ENCODE measurements around the gene UTRN. TPM values are rescaled to one million over a fixed set of nuclear protein-coding genes. Genes with fewer than 3 reads are reported as not detected.

UTRN gene
- total RNA-seq, 1 donor from 2014 or later = 249 TPM

DNA sequence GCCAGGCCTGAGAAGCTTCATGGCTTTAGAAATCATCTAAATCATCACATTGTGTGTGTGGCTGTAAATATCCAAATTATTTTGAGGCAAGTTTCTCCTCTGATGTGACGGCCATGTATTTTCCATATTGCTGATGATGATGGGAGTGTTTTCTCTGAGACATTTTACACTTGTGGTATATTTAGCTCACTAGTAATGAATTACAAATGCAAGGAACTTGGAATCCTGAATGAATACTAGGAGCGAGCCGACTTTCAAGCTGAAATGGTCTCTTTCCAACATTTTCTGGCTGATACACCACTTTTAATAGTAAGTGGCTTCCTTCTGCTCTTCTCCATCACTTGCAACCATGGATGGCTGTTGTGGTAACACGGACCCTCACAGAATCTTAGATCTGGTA lies 41.3 kb downstream of the UTRN start:
- no peak overlapping the region for H3K4me3 Mint-ChIP-seq (ENCODE audit: low read depth)
- no peak for DNase-seq (ENCODE audit: low spot score, unreplicated experiment)
- peaks cover 42% of the 10 kb centered on the region for H3K4me1 Mint-ChIP-seq (ENCODE audit: low read depth)
- H3K27ac Mint-ChIP-seq = no peak overlapping the region
- H3K9me3 Mint-ChIP-seq (ENCODE audit: low read depth) = no peaks in the 10 kb centered on the region
- H3K27me3 Mint-ChIP-seq = no peaks in the 10 kb centered on the region
- H3K36me3 Mint-ChIP-seq (ENCODE audit: insufficient read depth) = peaks cover 8% of the 10 kb centered on the region
- TF ChIP-seq, protein P1, sequence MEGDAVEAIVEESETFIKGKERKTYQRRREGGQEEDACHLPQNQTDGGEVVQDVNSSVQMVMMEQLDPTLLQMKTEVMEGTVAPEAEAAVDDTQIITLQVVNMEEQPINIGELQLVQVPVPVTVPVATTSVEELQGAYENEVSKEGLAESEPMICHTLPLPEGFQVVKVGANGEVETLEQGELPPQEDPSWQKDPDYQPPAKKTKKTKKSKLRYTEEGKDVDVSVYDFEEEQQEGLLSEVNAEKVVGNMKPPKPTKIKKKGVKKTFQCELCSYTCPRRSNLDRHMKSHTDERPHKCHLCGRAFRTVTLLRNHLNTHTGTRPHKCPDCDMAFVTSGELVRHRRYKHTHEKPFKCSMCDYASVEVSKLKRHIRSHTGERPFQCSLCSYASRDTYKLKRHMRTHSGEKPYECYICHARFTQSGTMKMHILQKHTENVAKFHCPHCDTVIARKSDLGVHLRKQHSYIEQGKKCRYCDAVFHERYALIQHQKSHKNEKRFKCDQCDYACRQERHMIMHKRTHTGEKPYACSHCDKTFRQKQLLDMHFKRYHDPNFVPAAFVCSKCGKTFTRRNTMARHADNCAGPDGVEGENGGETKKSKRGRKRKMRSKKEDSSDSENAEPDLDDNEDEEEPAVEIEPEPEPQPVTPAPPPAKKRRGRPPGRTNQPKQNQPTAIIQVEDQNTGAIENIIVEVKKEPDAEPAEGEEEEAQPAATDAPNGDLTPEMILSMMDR (IDR thresholded peaks at IDR 0.05; ENCODE audit: unreplicated experiment) = no peak

DNA sequence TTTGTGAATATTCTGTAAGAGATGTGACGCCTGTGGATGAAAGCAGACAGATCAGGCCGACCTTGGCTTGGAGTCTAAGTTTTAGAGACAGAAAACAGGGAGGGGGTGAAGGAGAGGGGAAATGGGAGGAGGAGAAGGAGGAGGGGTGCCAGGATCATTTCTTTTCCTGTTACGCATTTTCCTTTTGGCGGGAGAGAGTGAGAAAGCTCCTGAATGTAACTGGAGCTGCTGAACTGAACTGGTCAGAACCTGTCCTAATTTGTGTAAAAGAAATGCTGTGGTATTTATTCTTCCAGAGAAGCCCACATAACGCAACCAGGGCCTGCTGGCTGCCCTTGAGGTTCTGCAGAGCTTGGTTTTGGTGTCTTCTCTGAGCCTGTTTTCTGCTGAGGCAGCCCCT lies 41.9 kb downstream of the UTRN start:
- no peak for DNase-seq (ENCODE audit: low spot score, unreplicated experiment)
- Mint-ChIP-seq H3K27me3 (no peaks in the 10 kb centered on the region), H3K4me3 (ENCODE audit: low read depth) (no peak overlapping the region), H3K36me3 (ENCODE audit: insufficient read depth) (peaks cover 8% of the 10 kb centered on the region), H3K27ac (peak overlapping the region; percentile 82), H3K4me1 (ENCODE audit: low read depth) (peaks cover 46% of the 10 kb centered on the region), H3K9me3 (ENCODE audit: low read depth) (no peaks in the 10 kb centered on the region)
- TF ChIP-seq, protein P1 (IDR thresholded peaks at IDR 0.05; ENCODE audit: unreplicated experiment) = no peak

DNA sequence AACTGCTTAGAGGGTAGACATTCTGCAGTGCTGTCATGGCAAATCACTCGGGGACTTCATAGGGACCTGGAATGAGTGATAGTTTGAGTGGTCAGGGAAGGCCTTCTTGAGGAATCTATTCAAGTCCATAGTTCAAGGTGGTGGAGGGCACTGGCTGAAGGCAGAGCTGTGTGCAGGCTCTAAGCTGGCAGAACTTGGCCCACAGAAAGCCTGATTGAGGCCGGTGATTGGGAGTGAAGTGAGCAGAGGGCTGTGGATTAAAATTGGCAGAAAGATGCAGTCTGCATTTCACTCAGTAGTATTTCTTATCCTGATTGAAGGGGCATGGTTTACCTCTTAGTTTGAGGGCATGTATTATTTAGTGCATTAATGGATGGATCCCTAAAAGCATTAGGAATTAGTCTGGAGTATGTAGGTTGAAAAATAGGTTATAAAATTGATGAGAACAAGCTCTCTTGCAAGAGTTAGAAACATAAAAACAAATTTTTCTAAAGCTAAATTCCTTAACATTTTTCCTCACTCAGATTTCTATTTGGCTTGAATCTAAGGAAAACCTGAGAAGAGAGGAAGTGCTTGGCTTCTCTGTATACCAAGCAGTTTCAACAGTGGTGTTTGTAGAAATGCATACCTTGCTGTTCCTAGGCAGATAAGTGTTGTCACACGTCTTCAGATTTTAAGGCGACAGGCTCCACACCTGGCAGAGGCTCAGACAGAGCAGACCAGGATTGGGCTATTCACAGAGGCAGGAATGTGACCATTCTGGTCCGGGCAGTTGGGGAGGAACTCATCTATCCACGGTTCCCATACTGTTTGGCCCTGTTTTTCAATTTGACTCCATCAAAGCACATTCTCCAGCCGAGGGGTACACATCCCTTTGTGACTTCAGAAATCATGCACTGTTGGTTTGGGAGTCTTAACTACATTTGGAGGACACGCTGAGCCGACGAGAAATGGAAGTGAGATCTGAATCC lies 45.2 kb downstream of the UTRN start:
- Mint-ChIP-seq H3K9me3 (ENCODE audit: low read depth) (no peaks in the 10 kb centered on the region), H3K36me3 (ENCODE audit: insufficient read depth) (peaks cover 7% of the 10 kb centered on the region), H3K27ac (peak overlapping the region; percentile 97), H3K4me1 (ENCODE audit: low read depth) (peaks cover 56% of the 10 kb centered on the region), H3K4me3 (ENCODE audit: low read depth) (peak overlapping the region; percentile 65), H3K27me3 (no peaks in the 10 kb centered on the region)
- TF ChIP-seq, protein P1 (IDR thresholded peaks at IDR 0.05; ENCODE audit: unreplicated experiment) = no peak
- peak; percentile 71 for DNase-seq (ENCODE audit: low spot score, unreplicated experiment)

DNA sequence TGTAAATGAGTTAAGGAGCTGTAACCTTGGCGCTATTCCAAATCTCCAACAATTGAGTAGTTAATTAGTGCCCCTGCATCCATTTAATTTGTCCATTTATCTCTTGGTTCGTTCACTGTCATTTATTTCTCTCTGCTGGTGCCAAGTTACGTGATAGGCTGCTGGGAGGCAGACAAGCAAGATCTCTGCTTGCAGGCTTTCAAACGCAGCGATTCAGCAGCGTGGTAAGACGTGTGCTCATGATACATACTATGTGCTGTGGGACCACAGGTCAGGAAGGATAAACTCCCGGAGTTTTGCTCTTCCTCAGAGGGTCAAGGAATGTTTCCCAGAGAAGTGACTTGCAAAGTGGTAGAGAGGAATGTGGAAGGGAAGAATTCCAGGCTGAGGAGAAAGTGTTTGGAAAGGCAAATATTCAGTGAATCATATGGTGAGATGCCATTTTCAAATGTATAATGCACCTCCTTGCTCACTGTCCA lies 46.4 kb downstream of the UTRN start:
- H3K36me3 Mint-ChIP-seq (ENCODE audit: insufficient read depth) = peaks cover 4% of the 10 kb centered on the region
- peak overlapping the region; percentile 65 for H3K4me3 Mint-ChIP-seq (ENCODE audit: low read depth)
- H3K4me1 Mint-ChIP-seq (ENCODE audit: low read depth) = peaks cover 57% of the 10 kb centered on the region

DNA sequence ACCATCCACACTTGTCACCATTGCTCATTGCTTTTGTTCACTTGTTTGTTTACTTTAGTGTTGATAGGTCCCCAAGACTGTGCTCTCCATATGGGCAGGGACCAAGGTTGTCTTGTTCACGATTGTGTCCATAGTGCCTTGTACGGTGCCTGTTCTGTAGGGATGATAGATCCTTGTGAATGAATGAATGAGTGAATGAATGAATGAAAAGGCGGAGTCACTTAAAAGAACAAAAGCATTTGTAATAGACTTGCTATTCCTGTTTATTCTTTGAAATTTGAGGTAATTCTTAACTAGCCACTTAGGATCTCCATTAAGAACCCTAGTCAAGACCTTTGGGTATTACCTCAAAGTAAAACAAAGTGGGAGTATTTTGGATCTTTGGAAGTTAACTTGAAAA lies 47.0 kb downstream of the UTRN start:
- peaks cover 4% of the 10 kb centered on the region for H3K36me3 Mint-ChIP-seq (ENCODE audit: insufficient read depth)
- H3K27ac Mint-ChIP-seq = no peak overlapping the region
- DNase-seq (ENCODE audit: low spot score, unreplicated experiment) = no peak
- H3K4me1 Mint-ChIP-seq (ENCODE audit: low read depth) = peaks cover 53% of the 10 kb centered on the region
- H3K4me3 Mint-ChIP-seq (ENCODE audit: low read depth) = peak overlapping the region; percentile 1
- TF ChIP-seq, protein P1 (IDR thresholded peaks at IDR 0.05; ENCODE audit: unreplicated experiment) = no peak
- no peaks in the 10 kb centered on the region for H3K9me3 Mint-ChIP-seq (ENCODE audit: low read depth)
- H3K27me3 Mint-ChIP-seq = no peaks in the 10 kb centered on the region

More for the DNA sequence above, 46.4 kb downstream of the UTRN start:
- Mint-ChIP-seq H3K27me3 (no peaks in the 10 kb centered on the region), H3K9me3 (ENCODE audit: low read depth) (no peaks in the 10 kb centered on the region), H3K27ac (peak overlapping the region; percentile 97)
- TF ChIP-seq, protein P1 (IDR thresholded peaks at IDR 0.05; ENCODE audit: unreplicated experiment) = no peak
- DNase-seq (ENCODE audit: low spot score, unreplicated experiment) = no peak

Data from progenitor cell of endocrine pancreas (in vitro differentiated cells).